DOHH2 (cell line): ENCODE measurements around the gene FRYL.

Experiments used
- CTCF ChIP-seq: fragments of 200-600 bp; sonication (generic); IDR thresholded peaks from one replicate; pipeline ENCODE4 v1.5.1; 2014; ENCODE audit warnings: antibody characterized with exemption, mild to moderate bottlenecking, low read depth, low read length; ENCODE audit not compliant: poor library complexity, severe bottlenecking
- EZH2phosphoT487 ChIP-seq: fragments of 200-600 bp; sonication (generic); IDR thresholded peaks from 2 replicates; pipeline ENCODE4 v1.6.1; 2017; ENCODE audit warnings: borderline replicate concordance, mild to moderate bottlenecking, antibody characterized with exemption, low read length, moderate library complexity, mixed read lengths

- TF ChIP-seq CTCF (no peak), EZH2phosphoT487 (no peak)
These were observed 10.5 kb upstream of the FRYL start for GRCh38 chr4:48790561-48790960.
